Measurements from ENCODE around the gene PREP. TPM values are rescaled to one million over a fixed set of nuclear protein-coding genes. Genes with fewer than 3 reads are reported as not detected.
A peak's percentile ranks its signal among the peaks of the same experiment; 100 is the strongest.
"Not testable (repeated sequence)": the region's sequence is repeated elsewhere in the genome, so short reads cannot be mapped to it uniquely, and the experiment has no call there.

The PREP gene
- total RNA-seq, 1 donor from 2014 or later, result 55.4 TPM

GRCh38 chr6:105243487-105243886 lies 159.4 kb downstream of the PREP start:
- Histone ChIP-seq H4K20me1 (ENCODE audit: insufficient read depth, low read length) (no peaks in the 10 kb centered on the region), H3K79me2 (ENCODE audit: insufficient read depth, low read length) (no peaks in the 10 kb centered on the region), H3K4me3 (ENCODE audit: insufficient read depth, low read depth, low read length) (no peak overlapping the region), H3K4me2 (ENCODE audit: low read length) (no peak overlapping the region), H3K27ac (ENCODE audit: low read depth, low read length) (no peak overlapping the region), H3K9ac (ENCODE audit: low read length) (no peak overlapping the region), H3K27me3 (ENCODE audit: insufficient read depth, low read length) (no peaks in the 10 kb centered on the region), H3K36me3 (ENCODE audit: insufficient read depth, low read length) (no peaks in the 10 kb centered on the region), H3K9me3 (ENCODE audit: insufficient read depth, low read depth, low read length) (no peaks in the 10 kb centered on the region), H3K4me1 (ENCODE audit: insufficient read depth, low read length) (no peaks in the 10 kb centered on the region), H2AFZ (ENCODE audit: low read depth, low read length) (no peak overlapping the region)
- peaks cover 6% of the 10 kb centered on the region for H3K9me3 Mint-ChIP-seq (ENCODE audit: unreplicated experiment)
- no peaks in the 10 kb centered on the region for H3K4me1 Mint-ChIP-seq (ENCODE audit: low read depth, unreplicated experiment)
- no peak overlapping the region for H3K27ac Mint-ChIP-seq (ENCODE audit: unreplicated experiment)
- FAIRE-seq (no peak), DNase-seq (ENCODE audit: low read depth) (no peak)
- H3K4me3 Mint-ChIP-seq (ENCODE audit: unreplicated experiment), result no peak overlapping the region
- no peak for TF ChIP-seq EZH2 (IDR thresholded peaks at IDR 0.05; ENCODE audit: insufficient read depth, low read length)
- no peak for TF ChIP-seq CTCF (IDR thresholded peaks at IDR 0.05; ENCODE audit: insufficient read depth, low read depth, low read length)
- peaks cover 14% of the 10 kb centered on the region for H3K27me3 Mint-ChIP-seq (ENCODE audit: low read depth, unreplicated experiment)
- H3K36me3 Mint-ChIP-seq (ENCODE audit: low read depth, unreplicated experiment), result no peaks in the 10 kb centered on the region

GRCh38 chr6:105235155-105235554 lies 167.7 kb downstream of the PREP start:
- H4K20me1 ChIP-seq (ENCODE audit: insufficient read depth, low read length), result no peaks in the 10 kb centered on the region
- no peak overlapping the region for H3K4me2 ChIP-seq (ENCODE audit: low read length)
- H3K27me3 ChIP-seq (ENCODE audit: insufficient read depth, low read length), result no peaks in the 10 kb centered on the region
- Mint-ChIP-seq H3K27me3 (ENCODE audit: low read depth, unreplicated experiment) (peaks cover 11% of the 10 kb centered on the region), H3K27ac (ENCODE audit: unreplicated experiment) (no peak overlapping the region), H3K4me3 (ENCODE audit: unreplicated experiment) (no peak overlapping the region), H3K4me1 (ENCODE audit: low read depth, unreplicated experiment) (no peaks in the 10 kb centered on the region), H3K9me3 (ENCODE audit: unreplicated experiment) (peaks cover 14% of the 10 kb centered on the region), H3K36me3 (ENCODE audit: low read depth, unreplicated experiment) (peaks cover 6% of the 10 kb centered on the region)
- H3K79me2 ChIP-seq (ENCODE audit: insufficient read depth, low read length), result no peaks in the 10 kb centered on the region
- H3K27ac ChIP-seq (ENCODE audit: low read depth, low read length), result no peak overlapping the region
- peak overlapping the region; percentile 18 for H2AFZ ChIP-seq (ENCODE audit: low read depth, low read length)
- TF ChIP-seq CTCF (IDR thresholded peaks at IDR 0.05; ENCODE audit: insufficient read depth, low read depth, low read length) (no peak), EZH2 (IDR thresholded peaks at IDR 0.05; ENCODE audit: insufficient read depth, low read length) (no peak)
- no peak overlapping the region for H3K4me3 ChIP-seq (ENCODE audit: insufficient read depth, low read depth, low read length)
- no peaks in the 10 kb centered on the region for H3K4me1 ChIP-seq (ENCODE audit: insufficient read depth, low read length)
- FAIRE-seq (no peak), DNase-seq (ENCODE audit: low read depth) (no peak)
- H3K9me3 ChIP-seq (ENCODE audit: insufficient read depth, low read depth, low read length), result no peaks in the 10 kb centered on the region
- no peak overlapping the region for H3K9ac ChIP-seq (ENCODE audit: low read length)
- no peaks in the 10 kb centered on the region for H3K36me3 ChIP-seq (ENCODE audit: insufficient read depth, low read length)

GRCh38 chr6:105231771-105232170 lies 171.1 kb downstream of the PREP start:
- not testable (repeated sequence) for FAIRE-seq; H3K9me3 ChIP-seq (ENCODE audit: insufficient read depth, low read depth, low read length); H3K27ac Mint-ChIP-seq (ENCODE audit: unreplicated experiment)

More at GRCh38 chr6:105231771-105232170, 171.1 kb downstream of the PREP start:
- H4K20me1 ChIP-seq (ENCODE audit: insufficient read depth, low read length); H3K4me3 ChIP-seq (ENCODE audit: insufficient read depth, low read depth, low read length); H3K27me3 Mint-ChIP-seq (ENCODE audit: low read depth, unreplicated experiment); H3K4me1 ChIP-seq (ENCODE audit: insufficient read depth, low read length); H3K36me3 ChIP-seq (ENCODE audit: insufficient read depth, low read length); H3K4me3 Mint-ChIP-seq (ENCODE audit: unreplicated experiment); H3K4me1 Mint-ChIP-seq (ENCODE audit: low read depth, unreplicated experiment); H3K27ac ChIP-seq (ENCODE audit: low read depth, low read length); DNase-seq (ENCODE audit: low read depth); H3K27me3 ChIP-seq (ENCODE audit: insufficient read depth, low read length); H2AFZ ChIP-seq (ENCODE audit: low read depth, low read length); H3K9ac ChIP-seq (ENCODE audit: low read length); H3K36me3 Mint-ChIP-seq (ENCODE audit: low read depth, unreplicated experiment); H3K4me2 ChIP-seq (ENCODE audit: low read length); H3K79me2 ChIP-seq (ENCODE audit: insufficient read depth, low read length): not testable (repeated sequence)
- peaks cover 16% of the 10 kb centered on the region for H3K9me3 Mint-ChIP-seq (ENCODE audit: unreplicated experiment)

Other genes starting within 250 kb of the PREP start
- gene POPDC3, start 223.1 kb downstream of the PREP start, total RNA-seq, result 8.6 and 9.1 TPM in 2 replicates

Measured in astrocyte (in vitro differentiated cells and primary cell).